ENCODE data around the gene GAS7. TPM values are rescaled to one million over a fixed set of nuclear protein-coding genes. Genes with fewer than 3 reads are reported as not detected.

GAS7 gene
- total and polyA plus RNA-seq, 2 donors (not counting 1 experiment from before 2014, with no cell fraction given) = 3.4 to 13.6 TPM

GRCh38 chr17:9898812-9899211 is 299.6 kb downstream of the GAS7 start:
- Histone ChIP-seq H3K79me2 (ENCODE audit: control insufficient read depth, insufficient read depth, low read length) (no peaks in the 10 kb centered on the region), H3K9me3 (ENCODE audit: control extremely low read depth in 1 of 3, control insufficient read depth in 2 of 3, insufficient read depth in 1 of 3, low read length in 2 of 3) (no peaks in the 10 kb centered on the region), H2AFZ (ENCODE audit: insufficient read depth, low read depth, low read length, poor library complexity, severe bottlenecking) (no peak overlapping the region), H4K20me1 (ENCODE audit: control insufficient read depth, insufficient read depth, low read length, poor library complexity, severe bottlenecking) (no peaks in the 10 kb centered on the region), H3K4me1 (ENCODE audit: control insufficient read depth in 2 of 2, insufficient read depth in 2 of 2, low read length in 2 of 2) (no peaks in the 10 kb centered on the region), H3K27ac (ENCODE audit: low read length in 2 of 2) (no peak overlapping the region), H3K4me2 (replicated peaks; ENCODE audit: low read depth, low read length, poor library complexity, severe bottlenecking) (no peak overlapping the region), H3K27me3 (replicated peaks in 1 of 4; ENCODE audit: control extremely low read depth in 1 of 4, control insufficient read depth in 3 of 4, insufficient read depth in 4 of 4, low read length in 3 of 4) (peaks cover 0 to 3% (median 0%) of the 10 kb centered on the region in 4 experiments), H3K9ac (ENCODE audit: low read length) (no peak overlapping the region), H3K36me3 (replicated peaks in 1 of 2; ENCODE audit: control extremely low read depth in 1 of 2, control insufficient read depth in 1 of 2, extremely low read depth in 1 of 2, insufficient read depth in 2 of 2, low read length in 1 of 2) (no peaks in the 10 kb centered on the region), H3K4me3 (ENCODE audit: control extremely low read depth in 1 of 5, extremely low read depth in 1 of 5, insufficient read depth in 1 of 5, low read depth in 2 of 5, low read length in 4 of 5) (no peak overlapping the region)
- intact Hi-C loops (cut with micrococcal nuclease) = no loop called here
- 93% methylated on average over 8 of the region's 8 CpGs for WGBS (ENCODE audit: insufficient coverage)
- ChIA-PET POLR2A (no interaction called here), CTCF (no interaction called here)
- ATAC-seq (ENCODE audit: low read depth) (no peak), DNase-seq (no peak)
- Mint-ChIP-seq H3K4me1 (no peaks in the 10 kb centered on the region), H3K27ac (no peak overlapping the region), H3K27me3 (peaks cover 29% of the 10 kb centered on the region), H3K4me3 (no peak overlapping the region), H3K9me3 (ENCODE audit: insufficient read depth) (no peaks in the 10 kb centered on the region)
- TF ChIP-seq CTCF (IDR thresholded peaks at IDR 0.05) = no peak
- TF ChIP-seq EZH2 (IDR thresholded peaks at IDR 0.05; ENCODE audit: borderline replicate concordance, insufficient read depth, low read depth, low read length, poor library complexity, severe bottlenecking) = no peak

- ChIA-PET POLR2A (no interaction called here), CTCF (no interaction called here)
- Mint-ChIP-seq H3K27ac (no peak overlapping the region), H3K9me3 (ENCODE audit: insufficient read depth) (no peaks in the 10 kb centered on the region), H3K27me3 (peaks cover 32% of the 10 kb centered on the region), H3K4me3 (no peak overlapping the region), H3K4me1 (no peaks in the 10 kb centered on the region)
- ATAC-seq (ENCODE audit: low read depth) = no peak
- no peak for TF ChIP-seq CTCF (IDR thresholded peaks at IDR 0.05)
- TF ChIP-seq EZH2 (IDR thresholded peaks at IDR 0.05; ENCODE audit: borderline replicate concordance, insufficient read depth, low read depth, low read length, poor library complexity, severe bottlenecking) = no peak
- no peaks in the 10 kb centered on the region for H3K36me3 ChIP-seq (replicated peaks in 1 of 2; ENCODE audit: control extremely low read depth in 1 of 2, control insufficient read depth in 1 of 2, extremely low read depth in 1 of 2, insufficient read depth in 2 of 2, low read length in 1 of 2)
- H3K4me1 ChIP-seq (ENCODE audit: control insufficient read depth in 2 of 2, insufficient read depth in 2 of 2, low read length in 2 of 2) = no peaks in the 10 kb centered on the region
- no peak overlapping the region for H3K27ac ChIP-seq (ENCODE audit: low read length in 2 of 2)
- H3K9ac ChIP-seq (ENCODE audit: low read length) = no peak overlapping the region
- H2AFZ ChIP-seq (ENCODE audit: insufficient read depth, low read depth, low read length, poor library complexity, severe bottlenecking) = no peak overlapping the region
- no peaks in the 10 kb centered on the region for H4K20me1 ChIP-seq (ENCODE audit: control insufficient read depth, insufficient read depth, low read length, poor library complexity, severe bottlenecking)
- H3K4me2 ChIP-seq (replicated peaks; ENCODE audit: low read depth, low read length, poor library complexity, severe bottlenecking) = no peak overlapping the region
- peaks cover 0 to 3% (median 0%) of the 10 kb centered on the region in 4 experiments for H3K27me3 ChIP-seq (replicated peaks in 1 of 4; ENCODE audit: control extremely low read depth in 1 of 4, control insufficient read depth in 3 of 4, insufficient read depth in 4 of 4, low read length in 3 of 4)
- intact Hi-C loops (cut with micrococcal nuclease) = no loop called here
- H3K4me3 ChIP-seq (ENCODE audit: control extremely low read depth in 1 of 5, extremely low read depth in 1 of 5, insufficient read depth in 1 of 5, low read depth in 2 of 5, low read length in 4 of 5) = no peak overlapping the region
- H3K9me3 ChIP-seq (ENCODE audit: control extremely low read depth in 1 of 3, control insufficient read depth in 2 of 3, insufficient read depth in 1 of 3, low read length in 2 of 3) = no peaks in the 10 kb centered on the region
- H3K79me2 ChIP-seq (ENCODE audit: control insufficient read depth, insufficient read depth, low read length) = no peaks in the 10 kb centered on the region
- DNase-seq = no peak
- 92% methylated on average over 11 of the region's 13 CpGs for WGBS (ENCODE audit: insufficient coverage)
Measured at GRCh38 chr17:9897372-9897968, 300.9 kb downstream of the GAS7 start.

Measured in B cell (primary cell).